ENCODE measurements around the gene MCC. TPM values are rescaled to one million over a fixed set of nuclear protein-coding genes. Genes with fewer than 3 reads are reported as not detected.

The MCC gene
- polyA plus RNA-seq, 5 donors = 12.5 to 17.2 (median 15.7) TPM

- no peak for DNase-seq
Observed at GRCh38 chr5:113249206-113249605, 239.0 kb downstream of the MCC start.

DNA sequence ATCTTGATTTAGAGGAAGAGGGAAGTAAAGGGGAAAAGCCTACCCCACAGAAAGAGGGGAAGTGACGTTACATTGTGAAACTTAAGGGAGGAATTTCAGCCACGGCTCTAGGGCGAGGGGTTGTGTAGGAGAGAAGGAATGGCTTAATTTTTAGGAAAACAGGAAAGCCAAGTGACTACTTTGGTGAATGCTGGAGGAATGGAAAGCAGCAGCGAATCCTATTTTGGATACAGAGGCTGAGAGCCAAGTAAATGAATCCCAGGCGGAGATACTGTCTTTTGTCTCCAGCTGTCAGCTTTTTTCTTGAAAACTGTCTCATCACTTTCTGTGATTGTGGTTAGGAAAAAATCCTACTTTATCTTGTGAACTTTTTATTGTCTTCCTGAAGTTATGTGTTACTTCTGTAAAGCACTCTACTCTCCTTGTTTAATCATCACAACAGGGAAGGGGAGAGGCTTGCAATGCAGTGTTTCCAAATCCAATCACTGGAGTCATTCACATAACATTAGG lies 241.8 kb downstream of the MCC start:
- DNase-seq = no peak

DNA sequence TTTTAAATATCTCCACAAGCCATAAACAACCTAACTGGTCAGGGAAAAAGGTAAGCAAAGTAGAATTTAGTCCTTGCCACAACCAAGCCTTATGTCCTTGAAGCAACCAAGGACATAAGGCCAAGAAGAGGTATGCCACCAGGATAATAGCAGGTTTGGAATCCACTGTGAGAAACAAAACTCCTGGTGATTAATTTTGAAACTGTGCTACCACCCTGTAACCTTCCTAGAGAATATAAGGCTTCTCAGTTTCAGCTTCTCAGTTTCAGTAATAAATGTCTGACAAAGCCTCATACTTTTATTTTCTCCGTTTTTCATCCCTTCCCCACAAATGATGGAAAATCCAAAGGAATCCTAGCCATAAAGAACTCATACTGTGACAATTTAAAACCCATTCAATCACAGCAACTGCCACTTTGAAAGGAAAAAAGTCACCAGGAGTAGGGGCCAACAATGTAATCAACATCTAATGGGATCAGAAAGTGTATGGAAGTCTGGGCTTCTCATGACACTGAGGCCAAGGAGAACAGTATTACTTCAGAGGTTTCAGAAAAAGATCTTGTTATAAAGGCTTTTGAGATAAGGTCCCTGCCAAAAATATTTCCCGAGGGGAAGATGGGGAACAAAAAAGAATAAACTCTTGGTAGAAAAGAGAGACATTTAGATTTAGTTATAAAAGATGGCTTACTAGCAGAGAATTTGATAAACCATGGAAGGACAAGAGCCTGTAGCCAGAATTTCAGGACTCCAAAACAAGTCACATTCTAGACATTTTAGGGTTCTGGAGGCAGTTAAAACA lies 242.6 kb downstream of the MCC start:
- DNase-seq = no peak

GRCh38 chr5:113244966-113245365 lies 243.3 kb downstream of the MCC start:
- no peak for DNase-seq

- DNase-seq = no peak
Observed at GRCh38 chr5:113243349-113243664, 244.9 kb downstream of the MCC start.

- no peak for DNase-seq
Observed at GRCh38 chr5:113242481-113243348, 245.5 kb downstream of the MCC start.

- DNase-seq = no peak
Observed at GRCh38 chr5:113240951-113241726, 247.1 kb downstream of the MCC start.

GRCh38 chr5:113240032-113240431 lies 248.2 kb downstream of the MCC start:
- no peak for DNase-seq

DNA sequence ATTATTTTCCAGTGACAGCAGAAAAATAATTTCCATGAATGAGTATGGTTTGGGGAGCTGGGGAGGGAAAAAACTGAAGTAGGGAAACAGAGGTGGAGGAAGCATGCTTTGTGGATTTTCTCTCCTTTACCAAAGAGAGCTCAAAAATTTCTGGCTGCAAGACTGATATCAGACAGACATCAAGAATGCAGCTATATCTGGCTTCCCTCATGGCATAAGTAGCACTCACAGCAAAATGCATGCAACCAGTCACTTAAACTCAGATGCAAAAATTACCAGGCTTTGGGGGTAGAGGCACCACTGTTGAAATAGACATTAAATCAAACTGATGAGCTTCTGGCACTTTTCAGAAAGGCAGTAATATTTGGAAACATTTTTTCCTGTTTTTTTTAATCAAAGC lies 250.4 kb downstream of the MCC start:
- no peak for DNase-seq

DNA sequence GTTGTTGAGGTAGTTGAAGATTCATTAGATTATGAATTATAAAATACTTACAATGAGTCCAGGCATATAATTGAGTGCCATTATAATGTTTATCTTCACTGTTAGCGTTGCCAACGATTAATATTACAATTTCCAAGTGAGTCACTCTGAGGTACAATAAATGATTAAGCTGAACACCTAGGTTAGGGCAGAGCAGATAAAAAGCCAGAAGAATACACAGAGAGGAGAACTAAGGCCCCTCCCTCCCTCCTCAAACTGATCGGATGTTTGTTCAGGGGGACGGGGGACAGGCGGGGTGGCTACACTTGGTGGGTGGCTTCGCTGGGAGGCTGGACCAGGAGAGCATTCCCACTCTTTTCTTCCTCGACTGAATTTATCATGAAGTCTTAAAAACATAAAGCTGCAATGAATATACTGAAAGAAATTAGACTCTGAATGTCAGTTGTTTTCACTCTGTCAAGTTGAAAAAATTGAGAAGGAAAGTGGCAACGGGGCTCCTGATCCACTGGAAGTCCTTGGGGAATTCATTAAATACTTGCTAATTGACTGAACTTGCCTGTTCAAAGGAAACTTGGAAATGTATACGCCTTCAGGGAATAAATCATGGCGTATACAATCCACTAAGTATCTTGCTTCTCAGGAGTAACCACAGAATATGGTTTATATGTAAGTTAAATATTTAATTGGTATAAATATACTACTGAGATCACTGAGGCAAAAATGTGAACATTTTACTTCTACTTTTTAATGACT lies 251.5 kb downstream of the MCC start:
- DNase-seq = no peak

DNA sequence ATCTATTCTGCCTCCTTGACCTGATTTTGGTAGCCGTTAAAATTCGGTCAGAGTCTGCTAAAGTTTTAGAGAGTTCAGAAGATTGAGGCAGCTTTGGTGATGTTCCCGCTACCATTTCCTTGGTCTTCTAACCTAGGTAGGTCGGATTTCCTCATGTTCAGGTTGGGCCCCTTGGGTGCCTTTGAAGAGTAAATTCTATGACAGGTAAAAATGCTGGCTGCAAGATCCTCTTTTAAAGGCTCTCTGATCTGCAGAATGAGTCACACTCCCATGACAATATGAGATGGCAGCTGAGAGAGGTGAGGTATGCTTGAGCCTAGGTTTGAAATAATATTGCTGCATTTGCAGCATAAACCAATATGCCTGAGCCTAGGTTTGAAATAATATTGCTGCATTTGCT lies 252.4 kb downstream of the MCC start:
- DNase-seq = no peak

GRCh38 chr5:113234546-113234945 lies 253.7 kb downstream of the MCC start:
- no peak for DNase-seq

- DNase-seq = no peak
Observed at GRCh38 chr5:113233606-113234005, 254.6 kb downstream of the MCC start.

DNA sequence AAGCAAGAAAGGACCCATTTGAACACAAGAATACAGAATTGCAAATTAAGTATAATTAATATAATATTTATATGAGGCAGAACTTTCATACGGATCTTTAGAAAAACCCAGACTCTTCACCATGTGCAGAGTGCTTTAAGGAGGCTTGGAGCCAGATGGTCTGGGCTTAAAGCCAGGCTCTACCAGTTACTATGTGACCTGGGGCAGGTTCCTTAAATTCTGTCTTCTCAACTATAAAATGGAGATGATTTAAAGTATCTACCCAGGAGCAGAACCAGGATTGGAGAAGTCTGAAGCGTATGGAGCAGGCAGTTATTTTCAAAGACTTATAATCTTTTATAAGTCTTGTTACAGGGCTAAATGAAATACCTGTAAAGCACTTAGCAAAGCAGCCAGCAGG lies 255.6 kb downstream of the MCC start:
- no peak for DNase-seq

- no peak for DNase-seq
Observed at GRCh38 chr5:113232221-113232620, 256.0 kb downstream of the MCC start.

DNA sequence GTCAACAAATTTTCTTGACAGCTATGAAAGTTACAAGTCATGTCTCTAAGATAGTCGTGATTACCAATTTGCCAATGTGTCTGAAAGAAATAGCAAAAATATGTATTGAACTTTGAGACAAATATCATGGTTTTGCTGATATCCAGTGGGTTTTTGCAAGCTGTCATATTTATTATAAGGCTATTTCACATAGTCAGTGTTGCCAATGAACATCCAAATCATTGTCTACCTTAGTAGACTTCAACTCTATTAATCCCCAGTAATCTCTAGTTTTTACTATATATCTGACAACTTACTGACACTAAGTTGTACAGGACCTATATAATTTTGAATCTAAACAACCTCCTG lies 256.6 kb downstream of the MCC start:
- no peak for DNase-seq

GRCh38 chr5:113230711-113231652 lies 257.3 kb downstream of the MCC start:
- no peak for DNase-seq

- DNase-seq = no peak
Observed at GRCh38 chr5:113227798-113228197, 260.5 kb downstream of the MCC start.

- DNase-seq = no peak
Observed at GRCh38 chr5:113226116-113226736, 262.0 kb downstream of the MCC start.

DNA sequence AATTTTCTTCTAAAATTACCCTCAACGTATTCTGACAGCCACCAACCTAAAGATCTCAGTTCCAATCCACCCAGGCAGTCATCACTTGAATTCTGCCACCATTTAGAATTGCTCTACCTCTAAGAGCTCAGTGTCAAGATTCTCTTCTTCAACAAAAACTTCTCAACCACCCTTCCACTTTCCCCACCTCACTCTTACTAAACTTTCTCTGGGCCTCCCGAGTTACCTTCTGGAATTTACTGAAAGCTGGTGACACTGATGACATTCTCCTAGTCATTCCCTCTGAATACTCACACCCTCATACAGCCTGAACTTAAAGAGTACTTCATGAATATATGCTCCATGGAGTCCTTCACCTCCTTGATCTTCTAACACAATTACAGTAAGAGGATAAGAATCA lies 263.0 kb downstream of the MCC start:
- DNase-seq = no peak

All from right lung (tissue), 5 donors.